SH-SY5Y (cell line): ENCODE measurements around the gene MGAT3.

ENCODE experiments used
- GATA2 ChIP-seq: IDR thresholded peaks from 2 replicates; pipeline ENCODE4 v1.6.1; 2011; ENCODE audit warnings: mild to moderate bottlenecking, low read depth, low read length
- GATA3 ChIP-seq: IDR thresholded peaks from 2 replicates; pipeline ENCODE4 v1.6.1; 2011; ENCODE audit warnings: low read depth, mild to moderate bottlenecking, low read length, moderate library complexity

GRCh38 chr22:39536711-39537110 lies 79.9 kb downstream of the MGAT3 start:
- TF ChIP-seq GATA2 = no peak
- TF ChIP-seq GATA3 = no peak
